HG03565 (cell line): ENCODE results near the gene MLH3.

Experiments used
- ATAC-seq: cut with Tn5 transposase; IDR thresholded peaks from one replicate; pipeline ENCODE4 v1.9.1; 2021; ENCODE audit warnings: mild to moderate bottlenecking, moderate library complexity; ENCODE audit not compliant: unreplicated experiment

The MLH3 gene

GRCh38 chr14:74988131-74988530, 63.1 kb downstream of the MLH3 start:
- no peak for ATAC-seq

- ATAC-seq = no peak
Observed at GRCh38 chr14:74985806-74986205, 65.5 kb downstream of the MLH3 start.

- no peak for ATAC-seq
Observed at GRCh38 chr14:74985028-74985310, 66.3 kb downstream of the MLH3 start.

- no peak for ATAC-seq
Observed at GRCh38 chr14:74984236-74985027, 66.8 kb downstream of the MLH3 start.

GRCh38 chr14:74983343-74983742, 67.9 kb downstream of the MLH3 start:
- ATAC-seq = no peak

- no peak for ATAC-seq
Observed at GRCh38 chr14:74982661-74983060, 68.6 kb downstream of the MLH3 start.

- no peak for ATAC-seq
Observed at GRCh38 chr14:74981833-74982232, 69.4 kb downstream of the MLH3 start.

- ATAC-seq = no peak
Observed at GRCh38 chr14:74981462-74981782, 69.8 kb downstream of the MLH3 start.

GRCh38 chr14:74980731-74981461, 70.4 kb downstream of the MLH3 start:
- ATAC-seq = no peak

GRCh38 chr14:74980398-74980730, 70.9 kb downstream of the MLH3 start:
- no peak for ATAC-seq

GRCh38 chr14:74979442-74980397, 71.5 kb downstream of the MLH3 start:
- ATAC-seq = no peak

GRCh38 chr14:74979029-74979428, 72.2 kb downstream of the MLH3 start:
- ATAC-seq = no peak

- no peak for ATAC-seq
Observed at GRCh38 chr14:74978416-74978947, 72.8 kb downstream of the MLH3 start.

- ATAC-seq = no peak
Observed at GRCh38 chr14:74977901-74978385, 73.3 kb downstream of the MLH3 start.

- ATAC-seq = no peak
Observed at GRCh38 chr14:74977164-74977900, 73.9 kb downstream of the MLH3 start.

GRCh38 chr14:74976264-74977113, 74.8 kb downstream of the MLH3 start:
- no peak for ATAC-seq

- ATAC-seq = no peak
Observed at GRCh38 chr14:74975059-74975810, 76.0 kb downstream of the MLH3 start.

- no peak for ATAC-seq
Observed at GRCh38 chr14:74974364-74975058, 76.8 kb downstream of the MLH3 start.
